IPS-20b (cell line): ENCODE data around the gene TOR3A.

Experiments
- H3K27ac ChIP-seq: one replicate; pipeline ENCODE4 v1.5.1; 2013; ENCODE audit warnings: low read length
- H3K27me3 ChIP-seq: 2 replicates; pipeline ENCODE4 v1.6.1; 2013; ENCODE audit warnings: mild to moderate bottlenecking, low read length, inconsistent platforms; ENCODE audit not compliant: insufficient read depth
- H3K36me3 ChIP-seq: 2 replicates; pipeline ENCODE4 v1.6.1; 2013; ENCODE audit warnings: low read depth, mild to moderate bottlenecking, inconsistent platforms, low read length, moderate library complexity; ENCODE audit not compliant: insufficient read depth
- H3K4me1 ChIP-seq: 2 replicates; pipeline ENCODE4 v1.6.1; 2013; ENCODE audit warnings: mild to moderate bottlenecking, control low read depth, inconsistent platforms, low read length, moderate library complexity; ENCODE audit not compliant: insufficient read depth
- H3K4me3 ChIP-seq: 2 replicates; pipeline ENCODE4 v1.5.1; 2013; ENCODE audit warnings: mild to moderate bottlenecking, low read length, inconsistent platforms
- H3K9ac ChIP-seq: 2 replicates; pipeline ENCODE4 v1.6.1; 2013; ENCODE audit warnings: low read depth, mild to moderate bottlenecking, inconsistent platforms, low read length, moderate library complexity
- H3K9me3 ChIP-seq: 2 replicates; pipeline ENCODE4 v1.6.1; 2013; ENCODE audit warnings: mild to moderate bottlenecking, low read depth, low read length, inconsistent platforms; ENCODE audit not compliant: insufficient read depth

TOR3A gene

GRCh38 chr1:179092896-179093461 is 11.1 kb downstream of the TOR3A start:
- no peak overlapping the region for H3K4me3 ChIP-seq
- H3K9ac ChIP-seq = no peak overlapping the region
- peaks cover 75% of the 10 kb centered on the region for H3K36me3 ChIP-seq
- H3K27ac ChIP-seq = no peak overlapping the region
- no peaks in the 10 kb centered on the region for H3K27me3 ChIP-seq
- peaks cover 1% of the 10 kb centered on the region; the same call in 1 of the 2 replicates for H3K4me1 ChIP-seq
- no peaks in the 10 kb centered on the region for H3K9me3 ChIP-seq

GRCh38 chr1:179094818-179095217 is 12.9 kb downstream of the TOR3A start:
- Histone ChIP-seq H3K27me3 (no peaks in the 10 kb centered on the region), H3K9ac (no peak overlapping the region), H3K4me3 (no peak overlapping the region), H3K36me3 (peaks cover 69% of the 10 kb centered on the region), H3K27ac (no peak overlapping the region), H3K9me3 (no peaks in the 10 kb centered on the region), H3K4me1 (peaks cover 5% of the 10 kb centered on the region; the same call in 1 of the 2 replicates)

- Histone ChIP-seq H3K4me3 (no peak overlapping the region), H3K9me3 (no peaks in the 10 kb centered on the region), H3K27me3 (no peaks in the 10 kb centered on the region), H3K27ac (no peak overlapping the region), H3K9ac (no peak overlapping the region), H3K4me1 (peaks cover 5% of the 10 kb centered on the region; the same call in 1 of the 2 replicates), H3K36me3 (peaks cover 66% of the 10 kb centered on the region)
Observed at GRCh38 chr1:179095377-179095776, 13.5 kb downstream of the TOR3A start.

- Histone ChIP-seq H3K36me3 (peaks cover 61% of the 10 kb centered on the region), H3K9ac (no peak overlapping the region), H3K27ac (no peak overlapping the region), H3K4me1 (peaks cover 5% of the 10 kb centered on the region; the same call in 1 of the 2 replicates), H3K9me3 (no peaks in the 10 kb centered on the region), H3K4me3 (no peak overlapping the region), H3K27me3 (no peaks in the 10 kb centered on the region)
Observed at GRCh38 chr1:179095924-179096323, 14.1 kb downstream of the TOR3A start.

- Histone ChIP-seq H3K36me3 (peaks cover 25% of the 10 kb centered on the region), H3K4me1 (peaks cover 5% of the 10 kb centered on the region; the same call in 1 of the 2 replicates), H3K4me3 (no peak overlapping the region), H3K27ac (no peak overlapping the region), H3K9me3 (no peaks in the 10 kb centered on the region), H3K27me3 (no peaks in the 10 kb centered on the region), H3K9ac (no peak overlapping the region)
Observed at GRCh38 chr1:179099891-179100290, 18.0 kb downstream of the TOR3A start.

GRCh38 chr1:179101566-179101965 is 19.7 kb downstream of the TOR3A start:
- H3K36me3 ChIP-seq = peaks cover 12% of the 10 kb centered on the region
- H3K27ac ChIP-seq = no peak overlapping the region
- no peak overlapping the region for H3K9ac ChIP-seq
- H3K4me1 ChIP-seq = peaks cover 5% of the 10 kb centered on the region; the same call in 1 of the 2 replicates
- no peak overlapping the region for H3K4me3 ChIP-seq
- H3K9me3 ChIP-seq = no peaks in the 10 kb centered on the region
- no peaks in the 10 kb centered on the region for H3K27me3 ChIP-seq

GRCh38 chr1:179103999-179104398 is 22.1 kb downstream of the TOR3A start:
- Histone ChIP-seq H3K9ac (no peak overlapping the region), H3K4me3 (no peak overlapping the region), H3K27ac (no peak overlapping the region), H3K36me3 (peaks cover 19% of the 10 kb centered on the region), H3K27me3 (no peaks in the 10 kb centered on the region), H3K4me1 (peaks cover 5% of the 10 kb centered on the region; the same call in 1 of the 2 replicates), H3K9me3 (no peaks in the 10 kb centered on the region)

- H3K4me1 ChIP-seq = peaks cover under 1% of the 10 kb centered on the region; the same call in 1 of the 2 replicates
- H3K9ac ChIP-seq = no peak overlapping the region
- no peak overlapping the region for H3K4me3 ChIP-seq
- no peaks in the 10 kb centered on the region for H3K27me3 ChIP-seq
- H3K27ac ChIP-seq = no peak overlapping the region
- peaks cover 25% of the 10 kb centered on the region for H3K36me3 ChIP-seq
- H3K9me3 ChIP-seq = no peaks in the 10 kb centered on the region
Observed at GRCh38 chr1:179104611-179105250, 22.9 kb downstream of the TOR3A start.

- Histone ChIP-seq H3K27me3 (no peaks in the 10 kb centered on the region), H3K27ac (no peak overlapping the region), H3K4me3 (no peak overlapping the region), H3K36me3 (peaks cover 31% of the 10 kb centered on the region), H3K4me1 (no peaks in the 10 kb centered on the region), H3K9ac (no peak overlapping the region), H3K9me3 (no peaks in the 10 kb centered on the region)
Observed at GRCh38 chr1:179105393-179105792, 23.5 kb downstream of the TOR3A start.

- Histone ChIP-seq H3K4me1 (no peaks in the 10 kb centered on the region), H3K27ac (no peak overlapping the region), H3K36me3 (peaks cover 48% of the 10 kb centered on the region)
Observed at GRCh38 chr1:179107706-179108629, 26.1 kb downstream of the TOR3A start.

GRCh38 chr1:179108644-179109043 is 26.8 kb downstream of the TOR3A start:
- H3K36me3 ChIP-seq = peaks cover 51% of the 10 kb centered on the region

More at GRCh38 chr1:179107706-179108629, 26.1 kb downstream of the TOR3A start:
- Histone ChIP-seq H3K27me3 (no peaks in the 10 kb centered on the region), H3K9me3 (no peaks in the 10 kb centered on the region), H3K4me3 (no peak overlapping the region), H3K9ac (no peak overlapping the region)

More at GRCh38 chr1:179108644-179109043, 26.8 kb downstream of the TOR3A start:
- Histone ChIP-seq H3K4me1 (no peaks in the 10 kb centered on the region), H3K9ac (no peak overlapping the region), H3K4me3 (no peak overlapping the region), H3K27ac (no peak overlapping the region), H3K27me3 (no peaks in the 10 kb centered on the region), H3K9me3 (no peaks in the 10 kb centered on the region)
